Ascending aorta (tissue), 2 donors: ENCODE results near the gene MESP1. TPM values are rescaled to one million over a fixed set of nuclear protein-coding genes. Genes with fewer than 3 reads are reported as not detected.

Experiments used
- DNase-seq, 2 donors: peaks; one replicate each; pipeline ENCODE4 v3.0.0-alpha.2; 2019; ENCODE audit warnings: low spot score in 2 of 2
- H3K27ac ChIP-seq, 2 donors: fragments of 200-600 bp; sonication (generic); one replicate each; pipeline ENCODE4 v1.5.1; 2016 to 2017; ENCODE audit warnings: mild to moderate bottlenecking in 1 of 2
- H3K27me3 ChIP-seq: fragments of 200-600 bp; sonication (generic); one replicate; pipeline ENCODE4 v1.5.1; 2017
- H3K36me3 ChIP-seq, 2 donors: fragments of 200-600 bp; sonication (generic); one replicate each; pipeline ENCODE4 v1.5.1; 2016
- H3K4me1 ChIP-seq, 2 donors: fragments of 200-600 bp; sonication (generic); one replicate each; pipeline ENCODE4 v1.5.1; 2016 to 2017; ENCODE audit warnings: mild to moderate bottlenecking in 1 of 2
- H3K4me3 ChIP-seq, 2 donors: fragments of 200-600 bp; sonication (generic); one replicate each; pipeline ENCODE4 v1.5.1; 2016 to 2017; ENCODE audit warnings: mild to moderate bottlenecking in 1 of 2
- H3K9me3 ChIP-seq, 2 donors: fragments of 200-600 bp; sonication (generic); one replicate each; pipeline ENCODE4 v1.5.1; 2016
- CTCF ChIP-seq, 3 experiments: fragments of 200-600 bp in 2 of 3; fragments of 450-650 bp in 1 of 3; sonication (generic) in 2 of 3; IDR thresholded peaks; one replicate each; pipeline ENCODE4 v1.5.1; 2016 to 2019; ENCODE audit warnings: antibody characterized with exemption in 3 of 3, mild to moderate bottlenecking in 1 of 3, moderate library complexity in 1 of 3
- intact Hi-C: fragments of 100-400 bp; cut with DNase I; formaldehyde crosslinking; loops from one replicate; pipeline ENCODE4 v1.15.1; 2023
- total RNA-seq: library from RNA; depleted of rRNA; stranded (reverse); fragments of >200 nt; gene quantifications from one replicate; pipeline ENCODE4 v1.1.0, GENCODE V29; 2016

Gene MESP1
- total RNA-seq, 1 donor from 2014 or later: 0.85 TPM

GRCh38 chr15:89749054-89749453 is 2.0 kb downstream of the MESP1 start:
- intact Hi-C loops: no loop called here
- no peak for TF ChIP-seq CTCF (IDR thresholded peaks at IDR 0.05)
- Histone ChIP-seq H3K4me1 (peaks cover 6 to 16% of the 10 kb centered on the region in 2 donors), H3K36me3 (no peaks in the 10 kb centered on the region), H3K27me3 (no peaks in the 10 kb centered on the region), H3K9me3 (no peaks in the 10 kb centered on the region), H3K27ac (no peak overlapping the region), H3K4me3 (no peak overlapping the region)
- DNase-seq: no peak

DNA sequence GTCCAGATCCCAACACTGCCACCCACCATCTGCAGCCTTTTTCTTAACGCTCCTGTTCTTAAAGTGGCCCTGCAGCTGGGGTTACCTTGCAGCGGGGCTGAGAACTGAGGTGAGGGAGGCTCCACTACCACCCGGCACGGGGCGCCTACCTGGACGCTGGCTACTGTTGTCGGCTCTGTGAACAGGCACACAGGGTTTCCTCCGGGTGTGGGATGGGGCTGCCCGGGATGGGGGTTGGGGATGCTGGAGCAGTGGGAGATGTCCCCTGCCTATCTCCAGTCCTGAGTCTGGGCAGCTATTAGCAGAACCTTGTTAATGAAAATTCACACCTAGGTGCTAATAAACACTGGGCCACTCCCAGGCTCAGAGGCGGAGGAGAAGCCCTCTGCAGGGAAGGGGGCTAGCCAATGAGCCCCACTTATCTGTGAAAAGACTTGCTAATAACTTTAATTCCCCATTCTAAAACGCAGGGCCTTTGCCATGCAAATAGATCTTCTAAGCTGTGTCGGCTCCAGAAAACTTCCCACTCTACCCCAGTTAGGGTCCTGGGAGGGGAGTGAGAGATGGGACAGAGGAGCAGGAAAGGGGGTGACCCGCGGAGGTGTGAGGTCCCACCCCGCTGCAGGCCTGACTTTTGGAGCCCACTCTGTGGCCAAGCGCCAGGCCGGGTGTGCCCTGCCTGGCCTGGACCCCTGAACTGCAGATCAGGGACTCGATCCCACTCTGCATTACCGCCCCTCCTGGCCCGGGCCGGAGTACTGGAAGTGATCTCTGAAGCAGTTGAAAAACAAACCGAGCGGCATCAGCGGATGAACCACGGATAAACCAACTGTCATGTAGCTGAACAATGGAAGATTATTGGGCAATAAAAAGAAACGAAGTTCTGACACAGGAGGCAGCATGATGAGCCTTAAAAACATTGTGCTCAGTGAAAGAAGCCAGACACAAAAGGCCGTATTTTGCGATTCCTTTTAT is 3.1 kb downstream of the MESP1 start:
- H3K27ac ChIP-seq: no peak overlapping the region
- H3K36me3 ChIP-seq: no peaks in the 10 kb centered on the region
- no peaks in the 10 kb centered on the region for H3K27me3 ChIP-seq
- no peak for TF ChIP-seq CTCF (IDR thresholded peaks at IDR 0.05)
- peaks cover 6 to 16% of the 10 kb centered on the region in 2 donors for H3K4me1 ChIP-seq
- DNase-seq: no peak
- no peaks in the 10 kb centered on the region for H3K9me3 ChIP-seq
- no peak overlapping the region for H3K4me3 ChIP-seq
- intact Hi-C loops: no loop called here

- Histone ChIP-seq H3K9me3 (no peaks in the 10 kb centered on the region), H3K4me3 (no peak overlapping the region), H3K27me3 (no peaks in the 10 kb centered on the region), H3K27ac (no peak overlapping the region), H3K36me3 (no peaks in the 10 kb centered on the region), H3K4me1 (peaks cover 6 to 15% of the 10 kb centered on the region in 2 donors)
- no peak for DNase-seq
- intact Hi-C loops: no loop called here
- TF ChIP-seq CTCF (IDR thresholded peaks at IDR 0.05): no peak
Observed at GRCh38 chr15:89746386-89746780, 4.7 kb downstream of the MESP1 start.

GRCh38 chr15:89745768-89746167 is 5.3 kb downstream of the MESP1 start:
- no peaks in the 10 kb centered on the region for H3K9me3 ChIP-seq
- intact Hi-C loops: no loop called here
- H3K4me3 ChIP-seq: no peak overlapping the region
- no peak for TF ChIP-seq CTCF (IDR thresholded peaks at IDR 0.05)
- DNase-seq: no peak
- no peaks in the 10 kb centered on the region for H3K36me3 ChIP-seq
- peaks cover 6 to 11% of the 10 kb centered on the region in 2 donors for H3K4me1 ChIP-seq
- H3K27me3 ChIP-seq: no peaks in the 10 kb centered on the region
- H3K27ac ChIP-seq: no peak overlapping the region

GRCh38 chr15:89745131-89745530 is 5.9 kb downstream of the MESP1 start:
- H3K27me3 ChIP-seq: no peaks in the 10 kb centered on the region
- TF ChIP-seq CTCF (IDR thresholded peaks at IDR 0.05): no peak
- no peak overlapping the region for H3K4me3 ChIP-seq
- H3K9me3 ChIP-seq: no peaks in the 10 kb centered on the region
- H3K36me3 ChIP-seq: no peaks in the 10 kb centered on the region
- intact Hi-C loops: no loop called here
- H3K27ac ChIP-seq: no peak overlapping the region
- no peak for DNase-seq
- peaks cover 1 to 6% of the 10 kb centered on the region in 2 donors for H3K4me1 ChIP-seq
